HL-60 (cell line): ENCODE measurements around the gene INSC.

Experiments used
- TF ChIP-seq, protein P1 (sequence below): IDR thresholded peaks from 2 replicates; pipeline ENCODE4 v1.6.1; 2012; ENCODE audit warnings: low read depth; ENCODE audit not compliant: insufficient replicate concordance
- TF ChIP-seq, protein P2 (sequence below): IDR thresholded peaks from one replicate; pipeline ENCODE4 v1.5.1; 2011; ENCODE audit warnings: low read length, control low read depth, inconsistent platforms; ENCODE audit not compliant: insufficient read depth

DNA sequence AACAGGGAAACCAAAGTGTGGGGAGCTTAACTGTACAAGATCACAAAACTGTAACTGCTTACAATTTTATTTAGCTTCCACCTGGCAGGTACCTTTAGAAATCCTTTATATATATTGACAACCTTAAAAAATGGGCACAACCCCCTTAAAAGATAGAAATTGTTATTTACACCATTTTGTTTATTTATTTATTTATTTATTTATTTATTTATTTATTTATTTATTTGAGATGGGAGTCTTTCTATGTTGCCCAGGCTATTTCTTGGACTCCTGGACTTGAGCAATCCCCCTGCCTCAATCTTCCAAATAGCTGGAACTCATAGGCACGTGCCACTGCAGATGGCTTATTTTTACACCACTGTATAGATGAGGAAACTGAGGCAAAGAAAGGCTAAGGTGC, 74.5 kb downstream of the INSC start:
- TF ChIP-seq, protein P1, sequence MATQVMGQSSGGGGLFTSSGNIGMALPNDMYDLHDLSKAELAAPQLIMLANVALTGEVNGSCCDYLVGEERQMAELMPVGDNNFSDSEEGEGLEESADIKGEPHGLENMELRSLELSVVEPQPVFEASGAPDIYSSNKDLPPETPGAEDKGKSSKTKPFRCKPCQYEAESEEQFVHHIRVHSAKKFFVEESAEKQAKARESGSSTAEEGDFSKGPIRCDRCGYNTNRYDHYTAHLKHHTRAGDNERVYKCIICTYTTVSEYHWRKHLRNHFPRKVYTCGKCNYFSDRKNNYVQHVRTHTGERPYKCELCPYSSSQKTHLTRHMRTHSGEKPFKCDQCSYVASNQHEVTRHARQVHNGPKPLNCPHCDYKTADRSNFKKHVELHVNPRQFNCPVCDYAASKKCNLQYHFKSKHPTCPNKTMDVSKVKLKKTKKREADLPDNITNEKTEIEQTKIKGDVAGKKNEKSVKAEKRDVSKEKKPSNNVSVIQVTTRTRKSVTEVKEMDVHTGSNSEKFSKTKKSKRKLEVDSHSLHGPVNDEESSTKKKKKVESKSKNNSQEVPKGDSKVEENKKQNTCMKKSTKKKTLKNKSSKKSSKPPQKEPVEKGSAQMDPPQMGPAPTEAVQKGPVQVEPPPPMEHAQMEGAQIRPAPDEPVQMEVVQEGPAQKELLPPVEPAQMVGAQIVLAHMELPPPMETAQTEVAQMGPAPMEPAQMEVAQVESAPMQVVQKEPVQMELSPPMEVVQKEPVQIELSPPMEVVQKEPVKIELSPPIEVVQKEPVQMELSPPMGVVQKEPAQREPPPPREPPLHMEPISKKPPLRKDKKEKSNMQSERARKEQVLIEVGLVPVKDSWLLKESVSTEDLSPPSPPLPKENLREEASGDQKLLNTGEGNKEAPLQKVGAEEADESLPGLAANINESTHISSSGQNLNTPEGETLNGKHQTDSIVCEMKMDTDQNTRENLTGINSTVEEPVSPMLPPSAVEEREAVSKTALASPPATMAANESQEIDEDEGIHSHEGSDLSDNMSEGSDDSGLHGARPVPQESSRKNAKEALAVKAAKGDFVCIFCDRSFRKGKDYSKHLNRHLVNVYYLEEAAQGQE: no peak
- TF ChIP-seq, protein P2, sequence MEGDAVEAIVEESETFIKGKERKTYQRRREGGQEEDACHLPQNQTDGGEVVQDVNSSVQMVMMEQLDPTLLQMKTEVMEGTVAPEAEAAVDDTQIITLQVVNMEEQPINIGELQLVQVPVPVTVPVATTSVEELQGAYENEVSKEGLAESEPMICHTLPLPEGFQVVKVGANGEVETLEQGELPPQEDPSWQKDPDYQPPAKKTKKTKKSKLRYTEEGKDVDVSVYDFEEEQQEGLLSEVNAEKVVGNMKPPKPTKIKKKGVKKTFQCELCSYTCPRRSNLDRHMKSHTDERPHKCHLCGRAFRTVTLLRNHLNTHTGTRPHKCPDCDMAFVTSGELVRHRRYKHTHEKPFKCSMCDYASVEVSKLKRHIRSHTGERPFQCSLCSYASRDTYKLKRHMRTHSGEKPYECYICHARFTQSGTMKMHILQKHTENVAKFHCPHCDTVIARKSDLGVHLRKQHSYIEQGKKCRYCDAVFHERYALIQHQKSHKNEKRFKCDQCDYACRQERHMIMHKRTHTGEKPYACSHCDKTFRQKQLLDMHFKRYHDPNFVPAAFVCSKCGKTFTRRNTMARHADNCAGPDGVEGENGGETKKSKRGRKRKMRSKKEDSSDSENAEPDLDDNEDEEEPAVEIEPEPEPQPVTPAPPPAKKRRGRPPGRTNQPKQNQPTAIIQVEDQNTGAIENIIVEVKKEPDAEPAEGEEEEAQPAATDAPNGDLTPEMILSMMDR: no peak
